ENCODE measurements around the gene CCDC91. TPM values are rescaled to one million over a fixed set of nuclear protein-coding genes. Genes with fewer than 3 reads are reported as not detected.

Gene CCDC91
- total and polyA plus RNA-seq, 9 of the 15 experiments (the other 6 are each of a cell fraction or from before 2014, with no cell fraction given), result 10.1 to 31.1 (median 26.3) TPM

GRCh38 chr12:28234444-28234843, 44.2 kb downstream of the CCDC91 start:
- in situ Hi-C loops (cut with MboI), result no loop called here
- peak overlapping the region; percentile 77; the same call in 1 of the 2 replicates for H2AFZ ChIP-seq (ENCODE audit: low read depth, low read length)
- no peaks in the 10 kb centered on the region for H3K9me1 ChIP-seq (ENCODE audit: control insufficient read depth, insufficient read depth, low read length)
- H3K27me3 ChIP-seq (ENCODE audit: control insufficient read depth in 2 of 2, insufficient read depth in 2 of 2, low read length in 2 of 2), result no peaks in the 10 kb centered on the region
- TF ChIP-seq, protein P1, sequence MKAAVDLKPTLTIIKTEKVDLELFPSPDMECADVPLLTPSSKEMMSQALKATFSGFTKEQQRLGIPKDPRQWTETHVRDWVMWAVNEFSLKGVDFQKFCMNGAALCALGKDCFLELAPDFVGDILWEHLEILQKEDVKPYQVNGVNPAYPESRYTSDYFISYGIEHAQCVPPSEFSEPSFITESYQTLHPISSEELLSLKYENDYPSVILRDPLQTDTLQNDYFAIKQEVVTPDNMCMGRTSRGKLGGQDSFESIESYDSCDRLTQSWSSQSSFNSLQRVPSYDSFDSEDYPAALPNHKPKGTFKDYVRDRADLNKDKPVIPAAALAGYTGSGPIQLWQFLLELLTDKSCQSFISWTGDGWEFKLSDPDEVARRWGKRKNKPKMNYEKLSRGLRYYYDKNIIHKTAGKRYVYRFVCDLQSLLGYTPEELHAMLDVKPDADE (conservative IDR thresholded peaks at IDR 0.05; ENCODE audit: control insufficient read depth, low read depth, low read length), result no peak
- TF ChIP-seq, protein P2, sequence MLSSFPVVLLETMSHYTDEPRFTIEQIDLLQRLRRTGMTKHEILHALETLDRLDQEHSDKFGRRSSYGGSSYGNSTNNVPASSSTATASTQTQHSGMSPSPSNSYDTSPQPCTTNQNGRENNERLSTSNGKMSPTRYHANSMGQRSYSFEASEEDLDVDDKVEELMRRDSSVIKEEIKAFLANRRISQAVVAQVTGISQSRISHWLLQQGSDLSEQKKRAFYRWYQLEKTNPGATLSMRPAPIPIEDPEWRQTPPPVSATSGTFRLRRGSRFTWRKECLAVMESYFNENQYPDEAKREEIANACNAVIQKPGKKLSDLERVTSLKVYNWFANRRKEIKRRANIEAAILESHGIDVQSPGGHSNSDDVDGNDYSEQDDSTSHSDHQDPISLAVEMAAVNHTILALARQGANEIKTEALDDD (IDR thresholded peaks at IDR 0.05), result 0 out of 2 replicates have a peak, but pooled peaks have one; percentile 35
- H3K4me1 ChIP-seq (replicated peaks in 1 of 2; ENCODE audit: control insufficient read depth in 2 of 2, insufficient read depth in 2 of 2, low read length in 2 of 2), result peaks cover 0 to 13% of the 10 kb centered on the region in 2 experiments; a peak in 2 of 5 replicates
- no peaks in the 10 kb centered on the region for H4K20me1 ChIP-seq (replicated peaks; ENCODE audit: control insufficient read depth, insufficient read depth, low read length)
- BruUV-seq (replicated peaks), result no TSS peak
- peaks cover 4% of the 10 kb centered on the region; the same call in 1 of the 3 replicates for H3K36me3 ChIP-seq (ENCODE audit: control insufficient read depth, insufficient read depth, low read length)
- ChIA-PET POLR2A (interaction anchor here (0.7 to 1.5 kb wide), 3 partner anchors 11 to 680 kb away, joined by 3 read pairs; partner anchors contain the start of gene CCDC91), CTCF (ENCODE audit: low intra/inter-chr PET ratio) (no interaction called here)
- no peak overlapping the region for H3K9ac ChIP-seq (ENCODE audit: insufficient read depth in 1 of 2, low read depth in 2 of 2, low read length in 2 of 2)
- DNase-seq (ENCODE audit: extremely low read depth in 1 of 4, low spot score in 3 of 4) (no peak), ATAC-seq (peak; percentile 73), FAIRE-seq (no peak)
- 0 out of 2 replicates have a peak, but pooled peaks cover 2% of the 10 kb centered on the region for H3K9me3 ChIP-seq (replicated peaks; ENCODE audit: control insufficient read depth, insufficient read depth, low read depth, low read length)
- H3K4me2 ChIP-seq (ENCODE audit: insufficient read depth, low read length), result no peak overlapping the region
- peaks cover 45% of the 10 kb centered on the region for H3K79me2 ChIP-seq (ENCODE audit: control insufficient read depth, insufficient read depth, low read length)
- intact Hi-C loops (cut with micrococcal nuclease), result no loop called here
- H3K27ac ChIP-seq (ENCODE audit: extremely low read depth, low read depth, low read length), result peak overlapping the region; percentile 58; the same call in 1 of the 3 replicates
- no peak overlapping the region for H3K4me3 ChIP-seq
